ACHN (cell line): Measurements from ENCODE around the gene UBA52.

Experiments used
- DNase-seq: peaks from one replicate; pipeline ENCODE4 v3.0.0-alpha.2; 2015
- in situ Hi-C: cut with HindIII; loops from 2 replicates; pipeline ENCODE4 v1.10.0; 2017; ENCODE audit warnings: low sequenced_read_pairs, low pct_ligation_motif_present, low pct_unique_long_range_greater_than_20kb

The UBA52 gene

DNA sequence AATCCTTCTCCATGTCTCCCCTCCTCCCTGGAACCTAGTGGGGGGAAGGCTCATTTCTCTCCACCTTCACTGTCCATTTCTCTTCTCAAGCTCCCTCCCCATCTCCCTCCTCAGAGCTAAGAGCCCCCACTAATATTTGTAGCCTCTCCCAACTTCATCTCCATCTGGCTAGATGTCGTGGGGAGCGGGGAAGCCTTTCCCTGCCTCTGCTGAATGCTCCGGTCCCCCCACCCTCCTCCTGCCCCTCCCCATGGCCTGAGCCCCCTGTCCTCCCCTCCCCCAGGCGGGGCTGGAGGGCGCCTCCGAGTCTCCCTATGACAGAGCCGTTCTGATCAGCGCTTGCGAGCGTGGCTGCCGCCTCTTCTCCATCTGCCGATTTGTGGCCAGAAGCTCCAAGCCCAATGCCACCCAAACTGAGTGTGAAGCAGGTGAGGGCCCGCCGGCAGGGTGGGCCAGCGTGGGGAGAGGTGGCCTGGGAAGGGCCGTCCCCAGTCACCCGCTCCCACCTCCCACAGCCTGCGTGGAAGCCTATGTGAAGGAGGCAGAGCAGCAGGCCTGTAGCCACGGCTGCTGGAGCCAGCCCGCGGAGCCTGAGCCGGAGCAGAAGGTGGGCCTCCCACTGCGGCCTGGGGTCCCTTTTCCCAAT lies 42.1 kb downstream of the UBA52 start:
- DNase-seq: no peak
- in situ Hi-C loops: no loop called here

DNA sequence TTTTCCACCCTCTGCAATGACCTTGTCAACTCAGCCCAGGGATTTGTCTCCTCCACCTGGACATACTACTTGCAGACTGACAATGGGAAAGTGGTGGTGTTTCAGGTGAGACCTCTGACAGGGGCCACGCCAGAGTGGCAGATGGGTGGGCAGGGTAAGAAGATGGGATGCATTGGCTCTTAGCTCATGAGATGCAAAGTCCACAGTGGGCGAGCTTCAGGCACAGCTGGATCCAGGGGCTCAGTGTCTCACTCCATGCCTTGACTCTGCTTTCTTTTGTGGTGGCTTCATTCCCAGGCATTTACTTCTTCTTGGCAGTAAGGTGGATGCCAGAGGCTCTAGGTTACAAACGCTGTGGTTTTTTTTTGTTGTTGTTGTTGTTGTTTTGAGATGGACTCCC lies 44.4 kb downstream of the UBA52 start:
- in situ Hi-C loops: no loop called here
- DNase-seq: no peak

DNA sequence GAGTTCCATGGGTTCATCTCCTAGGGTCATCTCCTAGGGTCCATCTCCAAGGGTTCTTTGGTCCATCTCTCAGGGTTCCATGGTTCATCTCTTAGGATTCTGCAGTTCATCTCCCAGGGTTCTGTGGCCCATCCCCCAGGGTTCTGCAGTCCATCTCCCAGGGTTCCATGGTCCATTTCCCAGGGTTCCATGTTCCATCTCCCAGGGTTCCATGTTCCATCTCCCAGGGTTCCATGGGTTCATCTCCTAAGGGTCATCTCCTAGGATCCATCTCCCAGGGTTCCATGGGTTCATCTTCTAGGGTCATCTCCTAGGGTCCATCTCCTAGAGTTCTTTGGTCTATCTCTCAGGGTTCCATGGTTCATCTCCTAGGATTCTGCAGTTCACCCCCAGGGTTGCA lies 45.9 kb downstream of the UBA52 start:
- DNase-seq: no peak
- in situ Hi-C loops: no loop called here

DNA sequence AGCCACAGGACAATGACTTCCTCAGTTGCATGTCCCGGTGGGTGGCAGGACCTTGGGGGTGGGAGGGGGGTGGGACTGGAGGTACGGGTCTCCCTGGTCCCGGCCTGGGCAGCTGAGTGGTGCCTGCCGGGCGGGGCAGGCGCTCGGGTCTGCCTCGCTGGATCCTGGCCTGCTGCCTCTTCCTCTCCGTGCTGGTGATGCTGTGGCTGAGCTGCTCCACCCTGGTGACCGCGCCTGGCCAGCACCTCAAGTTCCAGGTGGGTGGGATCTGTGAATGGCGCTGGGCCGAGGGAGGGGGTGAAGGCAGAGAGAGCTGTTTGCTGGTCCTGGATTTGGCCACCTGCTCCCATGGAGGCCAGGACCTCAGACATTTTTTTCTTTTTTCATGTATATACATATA lies 46.6 kb downstream of the UBA52 start:
- in situ Hi-C loops: no loop called here
- DNase-seq: no peak

DNA sequence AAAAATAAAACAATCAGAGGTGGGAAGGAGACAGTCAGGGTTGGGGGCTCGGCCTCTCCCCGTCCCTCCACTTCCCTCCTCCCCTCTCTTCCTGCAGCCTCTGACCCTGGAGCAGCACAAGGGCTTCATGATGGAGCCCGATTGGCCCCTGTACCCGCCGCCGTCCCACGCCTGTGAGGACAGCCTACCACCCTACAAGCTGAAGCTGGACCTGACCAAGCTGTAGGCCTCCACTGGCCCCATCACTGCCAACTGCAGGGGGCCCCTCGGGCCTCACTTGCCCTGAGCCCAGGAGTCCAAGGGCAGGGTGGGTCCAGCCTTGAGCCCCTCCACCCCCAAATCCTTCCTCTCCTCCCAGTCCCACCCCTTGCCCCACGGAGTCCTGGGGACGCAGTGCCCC lies 48.7 kb downstream of the UBA52 start:
- in situ Hi-C loops: no loop called here

DNA sequence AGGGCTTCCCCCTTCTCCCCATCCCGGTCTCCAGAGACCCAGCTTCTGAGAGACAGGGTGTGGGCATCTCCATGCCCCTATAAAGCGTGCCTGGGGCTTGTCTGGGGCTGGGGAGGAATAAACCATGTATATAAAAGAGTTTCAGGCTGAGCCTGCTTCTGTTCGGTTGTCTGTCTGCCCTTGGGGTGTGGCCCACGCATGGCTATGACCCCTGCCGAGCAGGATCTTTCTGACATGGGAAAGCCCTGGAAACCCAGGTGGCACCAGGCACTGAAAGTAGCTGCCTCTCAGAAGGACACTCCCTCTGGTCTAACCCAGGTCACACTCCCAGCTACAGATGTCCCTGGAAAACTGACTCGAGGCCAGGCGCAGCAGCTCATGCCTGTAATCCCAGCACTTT lies 49.2 kb downstream of the UBA52 start:
- DNase-seq: no peak
- in situ Hi-C loops: no loop called here

More for the DNA sequence above, 48.7 kb downstream of the UBA52 start:
- no peak for DNase-seq

DNA sequence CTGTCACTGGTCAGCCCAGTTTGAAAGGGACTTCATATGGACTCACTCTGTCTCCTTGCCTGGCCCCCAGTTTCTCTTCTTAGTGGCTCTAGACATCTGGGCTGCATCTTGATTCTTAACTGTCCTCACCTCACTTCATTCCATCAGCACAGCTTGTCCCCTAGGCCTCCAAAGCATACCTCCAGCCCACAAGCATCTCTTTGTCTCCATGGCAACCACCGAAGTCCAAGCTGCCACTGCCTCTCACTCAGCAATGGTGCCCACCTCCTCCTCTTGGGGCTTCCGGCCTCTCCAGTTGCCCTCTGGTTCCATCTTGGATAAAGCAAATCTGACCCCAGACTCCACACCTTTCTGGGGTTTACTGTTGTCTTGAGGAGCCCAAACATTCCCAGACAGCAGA lies 55.2 kb downstream of the UBA52 start:
- DNase-seq: no peak
- in situ Hi-C loops: no loop called here
